Measurements from ENCODE around the gene HNRNPLL.

DNA sequence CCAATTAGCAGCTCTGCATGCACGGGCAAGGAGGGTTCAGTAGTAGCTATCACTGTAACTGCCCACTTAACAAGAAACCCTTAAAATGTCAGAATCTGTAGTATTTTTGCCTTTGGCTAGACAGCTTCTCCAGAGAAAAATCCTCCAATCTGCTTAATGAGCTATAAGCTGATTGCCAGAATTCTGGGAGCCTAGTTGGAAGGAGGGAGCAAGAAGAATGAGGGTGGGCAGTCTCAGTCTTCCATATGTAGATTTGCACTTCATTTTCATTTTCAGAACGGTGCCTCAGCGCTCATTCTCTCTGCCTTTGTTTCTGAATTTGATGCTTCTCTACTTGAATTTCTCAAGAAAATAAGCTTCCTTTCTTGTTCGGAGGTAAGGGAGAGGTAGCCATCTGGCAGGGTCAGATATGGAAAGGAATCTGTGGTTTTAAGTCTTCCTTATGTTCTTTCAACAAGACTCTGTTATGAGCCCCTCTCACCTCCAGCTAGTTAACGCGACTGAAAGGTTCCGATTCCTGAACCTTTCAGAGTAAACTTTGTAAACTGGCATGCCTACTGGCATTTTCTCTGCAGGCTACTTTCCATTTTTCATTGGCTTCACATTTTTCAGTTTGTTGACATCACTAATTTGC is 53.5 kb downstream of the HNRNPLL start:
- TF ChIP-seq, protein P1, sequence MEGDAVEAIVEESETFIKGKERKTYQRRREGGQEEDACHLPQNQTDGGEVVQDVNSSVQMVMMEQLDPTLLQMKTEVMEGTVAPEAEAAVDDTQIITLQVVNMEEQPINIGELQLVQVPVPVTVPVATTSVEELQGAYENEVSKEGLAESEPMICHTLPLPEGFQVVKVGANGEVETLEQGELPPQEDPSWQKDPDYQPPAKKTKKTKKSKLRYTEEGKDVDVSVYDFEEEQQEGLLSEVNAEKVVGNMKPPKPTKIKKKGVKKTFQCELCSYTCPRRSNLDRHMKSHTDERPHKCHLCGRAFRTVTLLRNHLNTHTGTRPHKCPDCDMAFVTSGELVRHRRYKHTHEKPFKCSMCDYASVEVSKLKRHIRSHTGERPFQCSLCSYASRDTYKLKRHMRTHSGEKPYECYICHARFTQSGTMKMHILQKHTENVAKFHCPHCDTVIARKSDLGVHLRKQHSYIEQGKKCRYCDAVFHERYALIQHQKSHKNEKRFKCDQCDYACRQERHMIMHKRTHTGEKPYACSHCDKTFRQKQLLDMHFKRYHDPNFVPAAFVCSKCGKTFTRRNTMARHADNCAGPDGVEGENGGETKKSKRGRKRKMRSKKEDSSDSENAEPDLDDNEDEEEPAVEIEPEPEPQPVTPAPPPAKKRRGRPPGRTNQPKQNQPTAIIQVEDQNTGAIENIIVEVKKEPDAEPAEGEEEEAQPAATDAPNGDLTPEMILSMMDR (conservative IDR thresholded peaks at IDR 0.05), result no peak
- no peak for TF ChIP-seq ZFX (IDR thresholded peaks at IDR 0.05)
